ENCODE results near the gene OR2T1.
"Not testable (repeated sequence)": the region's sequence is repeated elsewhere in the genome, so short reads cannot be mapped to it uniquely, and the experiment has no call there.

DNA sequence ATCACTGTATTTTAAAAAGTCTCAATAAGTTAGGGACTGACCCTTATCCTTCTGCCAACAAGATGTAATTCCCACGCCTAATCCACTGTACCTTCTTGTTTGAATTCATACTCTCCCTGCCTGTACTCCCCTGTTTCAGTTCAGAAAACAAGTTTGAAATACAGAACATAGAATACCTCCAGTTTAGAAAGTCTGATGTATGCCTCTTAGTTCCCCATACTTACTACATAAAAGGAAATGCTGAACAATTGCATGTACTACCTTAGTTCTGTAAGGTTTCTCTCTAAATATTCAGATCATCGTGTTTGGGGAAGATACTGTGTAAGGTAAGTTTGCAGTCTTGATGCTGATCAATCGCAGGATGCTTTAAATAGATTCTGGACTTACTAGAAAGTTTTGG, 33.5 kb downstream of the OR2T1 start:
- TF ChIP-seq, protein P1, sequence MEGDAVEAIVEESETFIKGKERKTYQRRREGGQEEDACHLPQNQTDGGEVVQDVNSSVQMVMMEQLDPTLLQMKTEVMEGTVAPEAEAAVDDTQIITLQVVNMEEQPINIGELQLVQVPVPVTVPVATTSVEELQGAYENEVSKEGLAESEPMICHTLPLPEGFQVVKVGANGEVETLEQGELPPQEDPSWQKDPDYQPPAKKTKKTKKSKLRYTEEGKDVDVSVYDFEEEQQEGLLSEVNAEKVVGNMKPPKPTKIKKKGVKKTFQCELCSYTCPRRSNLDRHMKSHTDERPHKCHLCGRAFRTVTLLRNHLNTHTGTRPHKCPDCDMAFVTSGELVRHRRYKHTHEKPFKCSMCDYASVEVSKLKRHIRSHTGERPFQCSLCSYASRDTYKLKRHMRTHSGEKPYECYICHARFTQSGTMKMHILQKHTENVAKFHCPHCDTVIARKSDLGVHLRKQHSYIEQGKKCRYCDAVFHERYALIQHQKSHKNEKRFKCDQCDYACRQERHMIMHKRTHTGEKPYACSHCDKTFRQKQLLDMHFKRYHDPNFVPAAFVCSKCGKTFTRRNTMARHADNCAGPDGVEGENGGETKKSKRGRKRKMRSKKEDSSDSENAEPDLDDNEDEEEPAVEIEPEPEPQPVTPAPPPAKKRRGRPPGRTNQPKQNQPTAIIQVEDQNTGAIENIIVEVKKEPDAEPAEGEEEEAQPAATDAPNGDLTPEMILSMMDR (conservative IDR thresholded peaks at IDR 0.05; ENCODE audit: low read length): not testable (repeated sequence)
- TF ChIP-seq EZH2phosphoT487 (IDR thresholded peaks at IDR 0.05; ENCODE audit: borderline replicate concordance): not testable (repeated sequence)
